ENCODE data around the gene ARID1B.

DNA sequence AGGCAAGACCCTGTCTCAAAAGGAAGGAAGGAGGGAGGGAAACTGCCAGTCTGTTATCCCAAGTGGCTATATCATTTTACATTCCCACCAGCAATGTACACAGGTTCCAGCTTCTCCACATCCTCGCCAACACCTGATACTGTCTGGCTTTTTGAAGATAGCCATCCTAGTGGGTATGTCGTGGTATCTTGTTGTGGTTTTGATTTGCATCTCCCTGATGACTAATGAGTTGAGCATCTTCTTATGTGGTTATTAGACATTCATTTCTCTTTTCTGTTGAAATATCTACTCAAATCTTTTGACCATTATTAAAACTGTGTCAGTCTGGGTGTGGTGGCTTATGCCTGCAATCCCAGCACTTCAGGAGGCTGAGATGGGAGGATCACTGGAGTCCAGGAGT, 47.9 kb upstream of the ARID1B start:
- TF ChIP-seq, protein P1, sequence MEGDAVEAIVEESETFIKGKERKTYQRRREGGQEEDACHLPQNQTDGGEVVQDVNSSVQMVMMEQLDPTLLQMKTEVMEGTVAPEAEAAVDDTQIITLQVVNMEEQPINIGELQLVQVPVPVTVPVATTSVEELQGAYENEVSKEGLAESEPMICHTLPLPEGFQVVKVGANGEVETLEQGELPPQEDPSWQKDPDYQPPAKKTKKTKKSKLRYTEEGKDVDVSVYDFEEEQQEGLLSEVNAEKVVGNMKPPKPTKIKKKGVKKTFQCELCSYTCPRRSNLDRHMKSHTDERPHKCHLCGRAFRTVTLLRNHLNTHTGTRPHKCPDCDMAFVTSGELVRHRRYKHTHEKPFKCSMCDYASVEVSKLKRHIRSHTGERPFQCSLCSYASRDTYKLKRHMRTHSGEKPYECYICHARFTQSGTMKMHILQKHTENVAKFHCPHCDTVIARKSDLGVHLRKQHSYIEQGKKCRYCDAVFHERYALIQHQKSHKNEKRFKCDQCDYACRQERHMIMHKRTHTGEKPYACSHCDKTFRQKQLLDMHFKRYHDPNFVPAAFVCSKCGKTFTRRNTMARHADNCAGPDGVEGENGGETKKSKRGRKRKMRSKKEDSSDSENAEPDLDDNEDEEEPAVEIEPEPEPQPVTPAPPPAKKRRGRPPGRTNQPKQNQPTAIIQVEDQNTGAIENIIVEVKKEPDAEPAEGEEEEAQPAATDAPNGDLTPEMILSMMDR (IDR thresholded peaks at IDR 0.05; ENCODE audit: insufficient read depth, low read depth, low read length) = no peak
- TF ChIP-seq EZH2 (IDR thresholded peaks at IDR 0.05; ENCODE audit: insufficient read depth, low read length) = no peak

All from astrocyte (in vitro differentiated cells and primary cell).